Activated CD8-positive, alpha-beta memory T cell treated with anti-CD3 and anti-CD28 coated beads, Interleukin-2, amount 50 U/mL, for 24 hours (primary cell): ENCODE measurements around the gene KLHDC9.
A peak's percentile ranks its signal among the peaks of the same experiment; 100 is the strongest.
"Not testable (repeated sequence)": the region's sequence is repeated elsewhere in the genome, so short reads cannot be mapped to it uniquely, and the experiment has no call there.

Source experiments
- DNase-seq: peaks from one replicate; pipeline ENCODE4 v3.0.0-alpha.2; 2020; ENCODE audit errors: extremely low read depth

The KLHDC9 gene

DNA sequence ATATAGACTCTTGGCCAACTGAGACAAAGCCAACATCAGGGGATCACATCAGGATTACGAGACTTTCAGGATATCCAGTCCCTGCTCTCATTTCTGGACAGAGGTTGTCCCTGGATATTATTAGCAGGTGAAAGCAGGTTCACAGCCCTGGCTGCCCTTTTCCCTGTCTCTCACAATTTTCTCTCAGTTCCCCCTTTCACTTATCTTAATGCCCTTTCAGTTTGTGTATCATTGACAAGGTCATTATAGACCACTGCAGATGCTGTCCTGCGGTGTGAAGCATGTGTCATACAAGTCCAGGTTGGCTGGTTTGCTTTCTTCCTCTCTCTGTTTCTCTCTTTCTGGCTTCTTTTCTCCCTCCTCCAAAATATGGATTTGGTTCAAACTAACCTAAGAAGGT is 2.1 kb upstream of the KLHDC9 start:
- DNase-seq, result no peak

GRCh38 chr1:161096530-161096929 is 1.6 kb upstream of the KLHDC9 start:
- no peak for DNase-seq

- DNase-seq, result no peak
Measured at GRCh38 chr1:161099090-161099802, 1.1 kb downstream of the KLHDC9 start.

GRCh38 chr1:161100556-161100955 is 2.4 kb downstream of the KLHDC9 start:
- DNase-seq, result no peak

GRCh38 chr1:161106431-161106830 is 8.3 kb downstream of the KLHDC9 start:
- no peak for DNase-seq

GRCh38 chr1:161111117-161111516 is 13.0 kb downstream of the KLHDC9 start:
- no peak for DNase-seq

DNA sequence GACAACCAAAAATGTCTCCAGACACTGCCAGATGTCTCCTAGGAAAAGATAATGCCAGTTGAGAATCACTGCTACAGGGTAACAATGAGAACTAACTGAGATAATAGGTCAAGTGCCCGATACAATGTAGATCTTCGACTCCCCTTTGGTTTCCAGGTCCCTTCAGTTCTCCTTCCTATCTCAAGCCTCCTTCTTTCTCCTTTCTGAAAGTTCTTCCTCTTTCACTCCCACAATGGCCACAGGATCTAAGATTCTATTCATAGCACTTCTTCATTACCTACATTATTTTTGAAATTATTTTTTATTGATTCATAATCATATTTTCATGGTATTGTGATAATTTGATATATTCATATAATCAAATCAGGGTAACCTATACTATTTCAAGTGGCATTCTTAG is 13.4 kb downstream of the KLHDC9 start:
- DNase-seq, result no peak

- DNase-seq, result no peak
Measured at GRCh38 chr1:161113915-161114314, 15.8 kb downstream of the KLHDC9 start.

DNA sequence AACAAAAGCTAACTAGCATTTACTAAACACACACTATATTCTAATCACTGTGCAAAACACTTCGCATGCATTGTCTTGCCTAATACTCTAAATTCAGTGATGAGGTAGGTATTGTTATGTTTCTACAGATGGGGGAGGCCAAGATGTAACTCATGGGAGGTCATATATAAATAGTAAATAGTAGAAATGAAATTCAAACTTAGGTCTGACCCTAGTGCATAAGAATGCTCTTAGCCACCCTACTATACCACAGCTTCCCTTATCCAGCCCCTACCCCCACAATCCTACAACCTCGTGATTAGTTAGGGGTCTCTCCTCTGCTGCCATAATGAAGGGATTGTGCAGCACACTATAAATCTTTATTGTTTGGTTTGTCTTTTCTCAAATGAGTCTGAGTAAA is 16.4 kb downstream of the KLHDC9 start:
- no peak for DNase-seq

GRCh38 chr1:161115132-161115711 is 17.1 kb downstream of the KLHDC9 start:
- no peak for DNase-seq

DNA sequence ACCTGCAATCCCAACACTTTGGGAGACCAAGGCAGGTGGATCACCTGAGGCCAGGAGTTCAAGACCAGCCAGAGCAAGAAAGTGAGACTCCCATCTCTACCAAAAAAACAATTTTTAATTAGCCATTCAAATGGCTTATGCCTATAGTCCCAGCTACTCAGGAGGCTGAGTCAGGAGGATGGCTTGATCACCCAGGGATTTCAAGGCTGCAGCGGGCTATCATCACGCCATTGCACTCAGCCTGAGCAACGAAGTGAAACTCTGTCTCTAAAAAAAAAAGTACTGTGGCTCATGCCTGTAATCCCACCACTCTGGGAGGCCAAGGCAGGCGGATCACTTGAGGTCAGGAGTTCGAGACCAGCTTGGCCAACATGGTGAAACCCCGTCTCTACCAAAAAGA is 17.8 kb downstream of the KLHDC9 start:
- DNase-seq, result not testable (repeated sequence)

GRCh38 chr1:161117759-161118581 is 19.8 kb downstream of the KLHDC9 start, which contains the start of the genes NIT1 and PFDN2:
NIT1 (plus strand) TSS chr1:161118105; CDS start chr1:161118177, 72 bp downstream.
PFDN2 (minus strand) TSS chr1:161118037; CDS start chr1:161118026, 11 bp downstream.
- DNase-seq, result peak; percentile 56

- peak; percentile 28 for DNase-seq
Measured at GRCh38 chr1:161119092-161119903, 21.1 kb downstream of the KLHDC9 start.

DNA sequence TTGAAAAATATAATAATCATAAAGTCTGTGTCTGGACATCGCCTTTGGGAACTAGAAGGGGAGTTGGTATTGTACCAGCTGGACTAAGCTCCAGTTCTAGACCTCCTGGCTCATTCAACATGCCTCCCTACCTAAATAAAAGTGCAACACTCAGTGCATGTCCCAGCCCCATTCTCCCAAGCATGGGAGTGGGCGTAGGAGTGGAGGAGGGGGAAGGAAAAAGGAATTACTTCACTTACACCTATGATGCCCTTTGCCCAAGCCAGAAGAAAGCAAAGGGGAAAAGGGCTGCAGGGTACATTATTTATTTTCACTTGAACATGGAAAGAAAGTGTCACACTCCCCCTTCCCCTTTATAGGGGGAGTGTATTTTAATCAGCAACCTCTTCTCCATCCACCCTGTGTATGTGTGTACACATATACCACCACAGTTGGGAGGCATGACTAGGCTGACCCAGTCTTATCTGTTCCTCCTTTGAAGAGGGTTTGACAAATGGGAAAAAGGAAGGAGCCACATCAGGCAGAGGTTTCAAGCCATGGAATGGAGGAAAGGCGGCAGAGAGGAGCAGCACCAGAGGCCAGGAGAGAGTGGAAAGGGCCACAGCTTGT is 23.0 kb downstream of the KLHDC9 start:
- DNase-seq, result no peak

DNA sequence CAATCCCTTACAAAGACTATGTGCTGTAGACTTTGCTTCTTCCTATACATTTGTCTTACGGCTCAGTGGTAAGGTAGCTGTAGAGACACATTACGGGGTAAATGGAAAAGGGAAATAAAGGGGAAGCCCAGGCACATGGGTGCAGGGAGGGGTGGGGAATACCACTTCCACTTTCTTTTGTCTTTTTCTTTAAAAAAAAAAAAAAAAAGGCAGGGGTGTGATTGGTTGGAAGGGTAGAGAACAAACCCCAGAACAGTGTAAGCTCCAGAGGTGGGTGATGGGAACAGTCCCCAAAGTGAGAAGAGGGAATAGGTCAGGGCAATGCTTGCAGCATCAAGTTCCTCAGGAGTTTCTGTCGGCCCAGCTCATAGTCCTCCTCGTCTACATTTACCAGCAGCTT is 23.7 kb downstream of the KLHDC9 start:
- DNase-seq, result no peak

DNA sequence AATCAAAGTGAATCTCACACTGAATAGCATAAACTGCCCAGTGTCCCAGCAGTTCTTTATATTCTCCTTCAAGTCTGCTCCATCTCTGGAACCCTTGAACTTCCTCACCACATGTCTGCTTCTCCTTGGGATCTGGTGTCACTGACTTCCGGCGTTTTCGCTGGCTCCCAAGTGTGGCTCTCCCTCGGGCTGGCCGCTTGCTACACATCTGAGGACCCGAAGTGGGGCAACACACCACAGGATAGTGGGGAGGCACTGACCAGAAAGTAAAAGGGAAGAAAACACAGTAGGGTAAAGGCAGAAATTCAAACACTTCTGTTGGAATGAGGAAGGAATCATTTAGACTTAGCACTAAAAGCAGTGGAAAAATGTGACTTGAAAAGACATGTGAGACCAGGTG is 24.8 kb downstream of the KLHDC9 start:
- no peak for DNase-seq

- DNase-seq, result no peak
Measured at GRCh38 chr1:161127649-161128048, 29.5 kb downstream of the KLHDC9 start.

DNA sequence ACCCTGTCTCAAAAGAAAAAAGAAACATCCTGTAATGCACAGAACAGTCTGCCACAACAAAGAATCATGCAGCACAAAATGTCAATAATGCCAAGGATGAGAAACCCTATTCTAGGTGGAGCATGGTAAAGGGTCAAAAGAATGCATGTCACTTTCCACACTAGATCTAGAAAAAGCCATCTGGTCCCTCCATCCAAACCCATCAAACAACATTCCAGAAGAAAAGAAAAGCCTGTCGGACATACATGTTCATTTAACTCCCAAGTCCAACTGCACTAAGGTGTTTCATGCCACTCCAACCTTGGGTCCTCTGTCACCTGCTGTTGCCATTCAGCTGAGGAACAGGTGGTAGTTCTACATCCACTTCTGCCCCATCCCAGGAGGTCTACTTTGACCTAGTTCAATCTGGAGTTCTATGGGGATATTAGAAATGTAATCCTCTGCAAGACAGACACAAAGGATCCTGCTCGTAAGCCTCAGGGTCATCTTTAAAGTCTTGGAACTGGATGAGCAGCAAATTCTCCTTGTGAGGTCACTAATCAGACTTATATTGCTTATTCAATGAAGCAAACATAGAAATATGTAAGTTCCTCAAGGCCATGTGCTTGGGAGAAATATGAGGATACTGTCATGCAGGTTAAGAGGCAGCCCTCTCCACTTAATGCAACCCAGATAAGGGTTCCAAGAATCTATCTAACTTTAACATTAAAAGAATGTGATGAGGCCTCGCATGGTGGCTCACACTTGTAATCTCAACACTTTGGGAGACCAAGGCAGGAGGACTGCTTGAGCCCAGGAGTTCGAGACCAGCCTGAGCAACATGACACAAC is 30.6 kb downstream of the KLHDC9 start:
- no peak for DNase-seq

DNA sequence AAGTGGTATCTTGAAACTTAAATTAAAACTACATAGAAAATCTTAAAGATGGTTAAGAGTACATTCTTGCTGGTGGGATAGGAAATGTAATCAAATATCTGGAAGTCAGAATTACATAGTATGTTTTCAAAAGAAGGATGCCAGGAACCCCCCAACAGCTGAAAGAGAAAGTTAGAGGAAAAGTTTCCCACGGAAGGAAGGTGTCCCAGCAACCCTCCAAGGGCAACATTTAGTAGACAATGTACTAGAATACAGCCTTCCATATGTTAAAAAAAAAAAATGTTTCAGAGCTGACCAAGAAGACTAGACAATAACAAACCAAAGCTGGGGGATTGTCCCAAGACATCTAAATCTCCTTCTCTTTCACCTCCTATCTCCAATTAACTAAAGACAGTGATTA is 32.1 kb downstream of the KLHDC9 start:
- no peak for DNase-seq
